RWPE2 (cell line): ENCODE data around the gene RNF150.
A peak's percentile ranks its signal among the peaks of the same experiment; 100 is the strongest.

Experiments
- ATAC-seq: fragments of 200-7000 bp; cut with Tn5 transposase; 3 replicates; pipeline ENCODE4 v1.9.1; 2021; ENCODE audit warnings: low read depth
- DNase-seq: peaks from one replicate; pipeline ENCODE4 v3.0.0-alpha.2; 2020; ENCODE audit warnings: low spot score
- H3K27ac ChIP-seq: fragments of 450-650 bp; 2 replicates; pipeline ENCODE4 v1.5.1; 2017; ENCODE audit warnings: mild to moderate bottlenecking; ENCODE audit not compliant: poor library complexity, severe bottlenecking
- H3K27me3 ChIP-seq: fragments of 250-450 bp; sonication (Bioruptor Pico); 2 replicates; pipeline ENCODE4 v1.5.1; 2021; ENCODE audit warnings: mild to moderate bottlenecking, moderate library complexity; ENCODE audit not compliant: insufficient read depth, poor library complexity, severe bottlenecking
- H3K36me3 ChIP-seq: fragments of 250-450 bp; sonication (Bioruptor Pico); 2 replicates; pipeline ENCODE4 v1.5.1; 2020; ENCODE audit warnings: low read depth, mild to moderate bottlenecking, moderate library complexity
- H3K4me1 ChIP-seq: fragments of 250-450 bp; sonication (Bioruptor Pico); 2 replicates; pipeline ENCODE4 v1.5.1; 2021; ENCODE audit warnings: mild to moderate bottlenecking, moderate library complexity; ENCODE audit not compliant: insufficient read depth, poor library complexity, severe bottlenecking
- H3K4me3 ChIP-seq: fragments of 250-450 bp; sonication (Bioruptor Pico); 2 replicates; pipeline ENCODE4 v1.5.1; 2021; ENCODE audit warnings: mild to moderate bottlenecking, moderate library complexity; ENCODE audit not compliant: severe bottlenecking
- H3K9me3 ChIP-seq: fragments of 250-450 bp; sonication (Bioruptor Pico); 2 replicates; pipeline ENCODE4 v1.5.1; 2021; ENCODE audit warnings: mild to moderate bottlenecking, moderate library complexity; ENCODE audit not compliant: severe bottlenecking
- TF ChIP-seq, protein P1 (sequence below): fragments of 450-650 bp; IDR thresholded peaks from one replicate; pipeline ENCODE4 v1.5.1; 2017; ENCODE audit warnings: mild to moderate bottlenecking, moderate library complexity; ENCODE audit not compliant: poor library complexity, severe bottlenecking

The RNF150 gene

GRCh38 chr4:141118381-141118780 lies 14.9 kb downstream of the RNF150 start:
- no peak for DNase-seq
- H3K4me3 ChIP-seq, result no peak overlapping the region
- ATAC-seq, result no peak
- H3K36me3 ChIP-seq, result no peaks in the 10 kb centered on the region
- H3K9me3 ChIP-seq, result no peaks in the 10 kb centered on the region
- no peaks in the 10 kb centered on the region for H3K4me1 ChIP-seq
- H3K27me3 ChIP-seq, result no peaks in the 10 kb centered on the region
- TF ChIP-seq, protein P1, sequence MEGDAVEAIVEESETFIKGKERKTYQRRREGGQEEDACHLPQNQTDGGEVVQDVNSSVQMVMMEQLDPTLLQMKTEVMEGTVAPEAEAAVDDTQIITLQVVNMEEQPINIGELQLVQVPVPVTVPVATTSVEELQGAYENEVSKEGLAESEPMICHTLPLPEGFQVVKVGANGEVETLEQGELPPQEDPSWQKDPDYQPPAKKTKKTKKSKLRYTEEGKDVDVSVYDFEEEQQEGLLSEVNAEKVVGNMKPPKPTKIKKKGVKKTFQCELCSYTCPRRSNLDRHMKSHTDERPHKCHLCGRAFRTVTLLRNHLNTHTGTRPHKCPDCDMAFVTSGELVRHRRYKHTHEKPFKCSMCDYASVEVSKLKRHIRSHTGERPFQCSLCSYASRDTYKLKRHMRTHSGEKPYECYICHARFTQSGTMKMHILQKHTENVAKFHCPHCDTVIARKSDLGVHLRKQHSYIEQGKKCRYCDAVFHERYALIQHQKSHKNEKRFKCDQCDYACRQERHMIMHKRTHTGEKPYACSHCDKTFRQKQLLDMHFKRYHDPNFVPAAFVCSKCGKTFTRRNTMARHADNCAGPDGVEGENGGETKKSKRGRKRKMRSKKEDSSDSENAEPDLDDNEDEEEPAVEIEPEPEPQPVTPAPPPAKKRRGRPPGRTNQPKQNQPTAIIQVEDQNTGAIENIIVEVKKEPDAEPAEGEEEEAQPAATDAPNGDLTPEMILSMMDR, result no peak
- no peak overlapping the region for H3K27ac ChIP-seq

DNA sequence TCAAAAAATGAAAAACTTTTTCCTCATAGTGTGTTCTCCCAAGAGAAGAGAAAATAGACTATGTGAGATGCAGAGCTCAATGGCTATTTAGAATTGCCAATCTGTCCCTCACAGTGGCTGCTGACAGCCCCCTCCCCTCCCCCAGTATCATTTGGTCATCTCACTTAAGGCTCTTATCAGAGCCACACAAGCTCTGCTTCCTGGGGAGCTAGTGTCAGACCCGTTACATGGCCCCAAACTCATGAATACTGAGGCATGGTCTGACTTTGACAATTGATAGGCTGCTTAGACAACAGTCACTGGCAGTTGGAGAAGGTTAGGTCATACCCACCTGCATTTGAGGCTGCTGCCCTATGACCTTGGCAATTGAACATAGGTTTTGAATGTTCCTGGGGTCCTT lies 15.3 kb downstream of the RNF150 start:
- DNase-seq (no peak), ATAC-seq (no peak)
- no peaks in the 10 kb centered on the region for H3K36me3 ChIP-seq
- no peak overlapping the region for H3K4me3 ChIP-seq
- TF ChIP-seq, protein P1, result no peak
- H3K9me3 ChIP-seq, result no peaks in the 10 kb centered on the region
- no peak overlapping the region for H3K27ac ChIP-seq
- no peaks in the 10 kb centered on the region for H3K4me1 ChIP-seq
- H3K27me3 ChIP-seq, result no peaks in the 10 kb centered on the region

DNA sequence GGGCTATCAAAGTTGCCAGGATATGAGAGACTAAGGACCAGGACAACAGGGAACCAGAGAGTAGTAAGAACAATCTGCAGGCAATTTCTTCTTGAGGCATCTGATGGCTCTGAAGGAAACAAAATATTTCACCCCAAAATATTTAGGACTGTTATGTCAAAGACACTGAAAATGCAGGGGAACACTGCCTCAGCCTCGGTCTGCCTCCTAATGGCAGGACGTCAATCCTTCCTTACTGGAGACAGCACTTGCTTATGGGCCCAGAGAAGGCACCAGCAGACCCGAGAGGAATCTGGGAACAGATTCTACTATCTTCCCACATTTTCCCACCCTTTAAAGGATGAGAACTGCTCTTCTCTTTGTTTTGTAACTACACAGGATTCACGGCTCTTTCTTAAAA lies 23.3 kb downstream of the RNF150 start:
- Histone ChIP-seq H3K27me3 (no peaks in the 10 kb centered on the region), H3K4me1 (no peaks in the 10 kb centered on the region), H3K9me3 (no peaks in the 10 kb centered on the region), H3K36me3 (no peaks in the 10 kb centered on the region), H3K4me3 (no peak overlapping the region), H3K27ac (no peak overlapping the region)
- TF ChIP-seq, protein P1, result no peak
- DNase-seq (no peak), ATAC-seq (no peak)

GRCh38 chr4:141107927-141108326 lies 25.3 kb downstream of the RNF150 start:
- no peak for DNase-seq
- no peak for ATAC-seq
- Histone ChIP-seq H3K4me1 (no peaks in the 10 kb centered on the region), H3K4me3 (no peak overlapping the region), H3K27ac (no peak overlapping the region), H3K27me3 (no peaks in the 10 kb centered on the region), H3K9me3 (no peaks in the 10 kb centered on the region), H3K36me3 (no peaks in the 10 kb centered on the region)
- TF ChIP-seq, protein P1, result no peak

GRCh38 chr4:141102367-141102766 lies 30.9 kb downstream of the RNF150 start:
- ATAC-seq (peak; percentile 82), DNase-seq (no peak)
- Histone ChIP-seq H3K4me3 (no peak overlapping the region), H3K27me3 (no peaks in the 10 kb centered on the region), H3K9me3 (no peaks in the 10 kb centered on the region), H3K36me3 (no peaks in the 10 kb centered on the region), H3K4me1 (peaks cover 7% of the 10 kb centered on the region), H3K27ac (no peak overlapping the region)
- TF ChIP-seq, protein P1, result no peak
